MCF 10A (cell line): ENCODE data around the gene LAMP1. TPM values are rescaled to one million over a fixed set of nuclear protein-coding genes. Genes with fewer than 3 reads are reported as not detected.

Source experiments
- BruUV-seq: library from RNA; stranded (reverse); fragments of 400-500 nt; replicated peaks from 2 replicates; lab custom pipeline; 2021; lab: Mats Ljungman, UMichigan
- CTCF ChIA-PET: fragments of 300-600 bp; sonication (Branson Sonifier 250); formaldehyde crosslinking; extraction: SDS; loops from one replicate; lab custom pipeline; 2021; ENCODE audit warnings: antibody characterized with exemption, inconsistent platforms; lab: Yijun Ruan, JAX
- POLR2A ChIA-PET: fragments of 300-600, 350-650 bp; sonication (Branson Sonifier 250); formaldehyde crosslinking; extraction: SDS; loops from one replicate; lab custom pipeline; 2020; ENCODE audit warnings: antibody characterized with exemption, inconsistent platforms; lab: Yijun Ruan, JAX
- DNase-seq: peaks from one replicate; pipeline ENCODE4 v3.0.0-alpha.2; 2018; ENCODE audit not compliant: unreplicated experiment
- H3K27ac Mint-ChIP-seq: one replicate; pipeline ENCODE4 v1.8.0; 2022; ENCODE audit warnings: mild to moderate bottlenecking, low read depth, mixed read lengths; ENCODE audit not compliant: unreplicated experiment
- H3K27me3 Mint-ChIP-seq: one replicate; pipeline ENCODE4 v1.8.0; 2022; ENCODE audit warnings: mixed read lengths; ENCODE audit not compliant: insufficient read depth, unreplicated experiment
- H3K36me3 Mint-ChIP-seq: one replicate; pipeline ENCODE4 v1.8.0; 2022; ENCODE audit warnings: mild to moderate bottlenecking, moderate library complexity, mixed read lengths; ENCODE audit not compliant: insufficient read depth, unreplicated experiment
- H3K4me1 Mint-ChIP-seq: one replicate; pipeline ENCODE4 v1.8.0; 2022; ENCODE audit warnings: mixed read lengths; ENCODE audit not compliant: insufficient read depth, unreplicated experiment
- H3K4me3 Mint-ChIP-seq: one replicate; pipeline ENCODE4 v1.8.0; 2022; ENCODE audit warnings: mild to moderate bottlenecking, moderate library complexity, mixed read lengths; ENCODE audit not compliant: unreplicated experiment
- H3K9me3 Mint-ChIP-seq: one replicate; pipeline ENCODE4 v1.8.0; 2022; ENCODE audit warnings: mixed read lengths; ENCODE audit not compliant: unreplicated experiment
- CTCF ChIP-seq: fragments of 200-600 bp; IDR thresholded peaks from one replicate; pipeline ENCODE4 v1.8.0; 2022; ENCODE audit warnings: antibody characterized with exemption, mild to moderate bottlenecking; ENCODE audit not compliant: unreplicated experiment
- intact Hi-C: fragments of 100-400 bp; cut with micrococcal nuclease; formaldehyde crosslinking; loops from 2 replicates; pipeline ENCODE4 v1.14.1; 2022
- total RNA-seq: library from RNA; stranded (reverse); gene quantifications from 2 replicates; pipeline ENCODE4 v1.2.3, GENCODE V29; 2022

LAMP1 gene
- total RNA-seq, 1 experiment from 2014 or later = 150 TPM

DNA sequence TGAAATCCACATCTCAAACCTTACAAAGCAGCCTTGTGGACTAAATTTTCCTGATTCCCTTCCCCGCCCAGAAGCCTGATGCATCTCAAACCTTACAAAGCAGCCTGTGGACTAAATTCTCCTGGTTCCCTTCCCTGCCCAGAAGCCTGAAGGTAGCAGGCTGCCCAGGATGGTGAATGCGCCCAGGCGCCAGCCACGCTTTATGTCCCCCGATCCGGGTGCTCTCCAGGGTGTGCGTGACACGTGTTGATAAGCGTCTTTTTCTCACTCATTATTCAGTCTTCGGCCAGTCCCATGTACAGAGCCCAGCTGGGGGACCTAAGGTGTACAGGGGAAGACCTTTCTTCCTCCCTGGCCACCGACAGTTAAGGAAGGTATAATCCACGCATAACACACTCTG, 31.8 kb downstream of the LAMP1 start:
- POLR2A ChIA-PET = no interaction called here
- Mint-ChIP-seq H3K4me3 (no peak overlapping the region), H3K27ac (no peak overlapping the region), H3K36me3 (peaks cover 10% of the 10 kb centered on the region), H3K9me3 (no peaks in the 10 kb centered on the region), H3K4me1 (no peaks in the 10 kb centered on the region), H3K27me3 (no peaks in the 10 kb centered on the region)
- CTCF ChIA-PET = interaction anchor here (0.6 kb wide), 1 partner anchor 53 kb away, joined by 5 read pairs; no protein-coding TSS in a partner anchor
- TF ChIP-seq CTCF = no peak
- DNase-seq = no peak
- no TSS peak for BruUV-seq
- intact Hi-C loops = no loop called here

- Mint-ChIP-seq H3K4me3 (no peak overlapping the region), H3K27me3 (no peaks in the 10 kb centered on the region), H3K4me1 (no peaks in the 10 kb centered on the region), H3K36me3 (peaks cover under 1% of the 10 kb centered on the region), H3K9me3 (no peaks in the 10 kb centered on the region), H3K27ac (no peak overlapping the region)
- intact Hi-C loops = no loop called here
- CTCF ChIA-PET = no interaction called here
- BruUV-seq = no TSS peak
- TF ChIP-seq CTCF = no peak
- POLR2A ChIA-PET = interaction anchor here (0.8 kb wide), 1 partner anchor 24 kb away, joined by 3 read pairs; no protein-coding TSS in a partner anchor
- DNase-seq = no peak
These were observed 32.7 kb downstream of the LAMP1 start for GRCh38 chr13:113329656-113330312.

DNA sequence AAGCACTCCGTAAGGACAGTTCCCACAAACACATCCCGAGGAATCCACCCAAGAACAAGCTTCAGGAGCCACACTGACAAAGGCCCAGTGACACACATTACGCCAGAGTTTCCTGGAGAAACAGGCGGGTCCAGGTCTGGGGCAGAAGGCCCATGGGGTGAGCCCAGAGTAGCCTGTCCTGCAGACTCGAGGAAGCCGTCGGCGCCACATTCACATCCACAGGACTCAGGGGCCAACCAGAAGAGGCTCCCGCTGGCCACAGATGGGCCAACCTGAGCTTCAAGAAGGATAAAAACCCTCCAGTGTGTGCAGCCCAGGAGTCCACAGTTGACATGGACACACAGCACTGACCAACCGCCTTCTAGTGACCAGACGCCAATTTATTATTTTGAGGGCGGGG, 35.6 kb downstream of the LAMP1 start:
- intact Hi-C loops = no loop called here
- no peak for TF ChIP-seq CTCF
- H3K9me3 Mint-ChIP-seq = no peaks in the 10 kb centered on the region
- POLR2A ChIA-PET = interaction anchor here (0.7 kb wide), 1 partner anchor 58 kb away, joined by 3 read pairs; no protein-coding TSS in a partner anchor
- no peaks in the 10 kb centered on the region for H3K4me1 Mint-ChIP-seq
- no peaks in the 10 kb centered on the region for H3K36me3 Mint-ChIP-seq
- H3K27me3 Mint-ChIP-seq = no peaks in the 10 kb centered on the region
- H3K4me3 Mint-ChIP-seq = no peak overlapping the region
- no peak overlapping the region for H3K27ac Mint-ChIP-seq
- no peak for DNase-seq
- CTCF ChIA-PET = no interaction called here
- no TSS peak for BruUV-seq

- H3K4me3 Mint-ChIP-seq = no peak overlapping the region
- BruUV-seq = no TSS peak
- no peaks in the 10 kb centered on the region for H3K9me3 Mint-ChIP-seq
- DNase-seq = no peak
- ChIA-PET CTCF (no interaction called here), POLR2A (interaction anchor here (0.7 kb wide), 1 partner anchor 58 kb away, joined by 3 read pairs; no protein-coding TSS in a partner anchor)
- intact Hi-C loops = no loop called here
- H3K36me3 Mint-ChIP-seq = no peaks in the 10 kb centered on the region
- H3K27ac Mint-ChIP-seq = no peak overlapping the region
- no peaks in the 10 kb centered on the region for H3K27me3 Mint-ChIP-seq
- no peak for TF ChIP-seq CTCF
- H3K4me1 Mint-ChIP-seq = no peaks in the 10 kb centered on the region
These were observed 36.0 kb downstream of the LAMP1 start for GRCh38 chr13:113333076-113333475.
